Measurements from ENCODE around the gene GNG12.

DNA sequence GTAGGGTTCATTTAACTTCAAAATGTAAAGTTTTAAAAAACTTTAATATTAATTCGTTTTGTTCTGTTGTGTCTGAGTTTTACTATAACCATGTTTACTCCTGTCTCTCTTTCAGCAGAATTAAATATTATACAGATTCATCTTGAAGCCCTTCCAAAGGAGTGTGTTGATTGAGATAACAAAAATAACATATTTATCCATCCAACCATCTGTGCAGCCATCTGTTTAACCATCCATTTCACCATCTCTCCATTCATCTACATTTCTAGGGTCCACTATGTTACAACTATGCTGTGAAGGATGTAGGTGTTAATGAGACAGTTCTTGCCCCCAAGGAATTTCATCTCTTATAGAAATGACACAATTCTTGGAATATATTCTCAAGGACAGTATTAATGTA, 36.0 kb upstream of the GNG12 start:
- TF ChIP-seq, protein P1, sequence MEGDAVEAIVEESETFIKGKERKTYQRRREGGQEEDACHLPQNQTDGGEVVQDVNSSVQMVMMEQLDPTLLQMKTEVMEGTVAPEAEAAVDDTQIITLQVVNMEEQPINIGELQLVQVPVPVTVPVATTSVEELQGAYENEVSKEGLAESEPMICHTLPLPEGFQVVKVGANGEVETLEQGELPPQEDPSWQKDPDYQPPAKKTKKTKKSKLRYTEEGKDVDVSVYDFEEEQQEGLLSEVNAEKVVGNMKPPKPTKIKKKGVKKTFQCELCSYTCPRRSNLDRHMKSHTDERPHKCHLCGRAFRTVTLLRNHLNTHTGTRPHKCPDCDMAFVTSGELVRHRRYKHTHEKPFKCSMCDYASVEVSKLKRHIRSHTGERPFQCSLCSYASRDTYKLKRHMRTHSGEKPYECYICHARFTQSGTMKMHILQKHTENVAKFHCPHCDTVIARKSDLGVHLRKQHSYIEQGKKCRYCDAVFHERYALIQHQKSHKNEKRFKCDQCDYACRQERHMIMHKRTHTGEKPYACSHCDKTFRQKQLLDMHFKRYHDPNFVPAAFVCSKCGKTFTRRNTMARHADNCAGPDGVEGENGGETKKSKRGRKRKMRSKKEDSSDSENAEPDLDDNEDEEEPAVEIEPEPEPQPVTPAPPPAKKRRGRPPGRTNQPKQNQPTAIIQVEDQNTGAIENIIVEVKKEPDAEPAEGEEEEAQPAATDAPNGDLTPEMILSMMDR (IDR thresholded peaks at IDR 0.05): no peak
- TF ChIP-seq SIN3A (IDR thresholded peaks at IDR 0.05; ENCODE audit: borderline replicate concordance, insufficient read depth, low read depth, low read length) (no peak), POLR2AphosphoS5 (IDR thresholded peaks at IDR 0.05; ENCODE audit: low read depth, low read length) (no peak)

Measured in Panc1 (cell line).